GM12878 (cell line): ENCODE results near the gene MRPL55. TPM values are rescaled to one million over a fixed set of nuclear protein-coding genes. Genes with fewer than 3 reads are reported as not detected.

Source experiments
- ATAC-seq: fragments of 200-7000 bp; cut with Tn5 transposase; 3 replicates; pipeline ENCODE4 v1.9.1; 2020; ENCODE audit warnings: mild to moderate bottlenecking, moderate library complexity
- BruUV-seq: library from RNA; stranded (reverse); fragments of 400-500 nt; replicated peaks from 2 replicates; lab custom pipeline; 2021; lab: Mats Ljungman, UMichigan
- CTCF ChIA-PET: fragments of 300-600 bp; sonication (Branson Sonifier 250); formaldehyde crosslinking; extraction: SDS; loops from one replicate; lab custom pipeline; 2021; ENCODE audit warnings: inconsistent platforms; lab: Yijun Ruan, JAX
- POLR2A ChIA-PET: fragments of 350-600 bp; formaldehyde crosslinking; extraction: SDS; loops from one replicate; lab custom pipeline; 2021; ENCODE audit warnings: inconsistent platforms; lab: Charles Lee
- RAD21 ChIA-PET: fragments of 300-600 bp; sonication (Branson Sonifier 250); formaldehyde crosslinking; loops from one replicate; lab custom pipeline; 2023; ENCODE audit warnings: antibody characterized with exemption; ENCODE audit not compliant: unreplicated experiment; lab: Charles Lee
- SMC1A ChIA-PET: fragments of 300-600 bp; sonication (Branson Sonifier 250); formaldehyde crosslinking; loops from one replicate; lab custom pipeline; 2023; ENCODE audit not compliant: unreplicated experiment, uncharacterized antibody; lab: Charles Lee
- DNase-seq: peaks from one replicate; pipeline ENCODE4 v3.0.0-alpha.2; 2011; ENCODE audit warnings: low read depth, low spot score
- FAIRE-seq: peaks from 3 replicates; lab custom pipeline; 2011; peaks lifted over from hg19 to GRCh38; lab: Jason Lieb, UNC
- H2AFZ ChIP-seq: 2 replicates; pipeline ENCODE4 v1.6.0; 2011; ENCODE audit warnings: low read depth, low read length, control low read depth; ENCODE audit not compliant: control insufficient read depth
- H3K27ac ChIP-seq: 2 replicates; pipeline ENCODE4 v1.5.1; 2011; ENCODE audit warnings: control low read depth; ENCODE audit not compliant: control insufficient read depth, insufficient read depth
- H3K27me3 ChIP-seq, 2 experiments: replicated peaks in 1 of 2; 2 replicates each; pipeline versions ENCODE4 v1.6.0 to v1.6.1; 2011; ENCODE audit warnings: low read length in 1 of 2; ENCODE audit not compliant: control insufficient read depth in 2 of 2, insufficient read depth in 2 of 2
- H3K36me3 ChIP-seq, 2 experiments: 2 replicates each; pipeline ENCODE4 v1.5.1; 2011; ENCODE audit warnings: low read length in 1 of 2; ENCODE audit not compliant: control insufficient read depth in 2 of 2, insufficient read depth in 2 of 2
- H3K4me1 ChIP-seq: 2 replicates; pipeline ENCODE4 v1.6.1; 2011; ENCODE audit warnings: mild to moderate bottlenecking, low read length, moderate library complexity, mixed read lengths; ENCODE audit not compliant: control insufficient read depth, insufficient read depth
- H3K4me2 ChIP-seq: 2 replicates; pipeline ENCODE4 v1.6.0; 2011; ENCODE audit warnings: control low read depth; ENCODE audit not compliant: control insufficient read depth, insufficient read depth
- H3K4me3 ChIP-seq: fragments of 200-600 bp; sonication (generic); 2 replicates; pipeline ENCODE4 v1.5.1; 2016
- H3K79me2 ChIP-seq: 2 replicates; pipeline ENCODE4 v1.6.0; 2011; ENCODE audit warnings: low read length; ENCODE audit not compliant: control insufficient read depth, insufficient read depth
- H3K9ac ChIP-seq: 2 replicates; pipeline ENCODE4 v1.8.0; 2011; ENCODE audit warnings: low read length, control low read depth, mixed read lengths; ENCODE audit not compliant: control insufficient read depth, insufficient read depth
- H3K9me3 ChIP-seq: replicated peaks from 3 replicates; pipeline ENCODE4 v1.5.1; 2011; ENCODE audit warnings: mild to moderate bottlenecking, low read length; ENCODE audit not compliant: control insufficient read depth, insufficient read depth
- H4K20me1 ChIP-seq: 2 replicates; pipeline ENCODE4 v1.6.0; 2011; ENCODE audit not compliant: control insufficient read depth, insufficient read depth
- ASH2L ChIP-seq: fragments of 300-600, 200-600 bp; sonication (generic); IDR thresholded peaks from 2 replicates; pipeline ENCODE4 v1.6.1; 2017; ENCODE audit warnings: low read depth, mild to moderate bottlenecking, borderline replicate concordance
- CHD4 ChIP-seq: fragments of 200-600 bp; sonication (generic); IDR thresholded peaks from 2 replicates; pipeline ENCODE4 v1.6.1; 2016; ENCODE audit warnings: mild to moderate bottlenecking
- CREB1 ChIP-seq: IDR thresholded peaks from 2 replicates; pipeline ENCODE4 v1.6.1; 2012; ENCODE audit warnings: low read depth, mild to moderate bottlenecking, inconsistent platforms
- FOS ChIP-seq: IDR thresholded peaks from 3 replicates; pipeline ENCODE4 v1.6.1; 2011; ENCODE audit warnings: borderline replicate concordance; ENCODE audit not compliant: insufficient read length; ENCODE audit errors: extremely low read depth
- FOXM1 ChIP-seq: IDR thresholded peaks from 2 replicates; pipeline ENCODE4 v1.6.1; 2012; ENCODE audit warnings: low read depth, mild to moderate bottlenecking, inconsistent platforms, low read length, moderate library complexity
- HDAC2 ChIP-seq: fragments of 200-600 bp; sonication (generic); IDR thresholded peaks from 2 replicates; pipeline ENCODE4 v1.6.1; 2017
- HDGF ChIP-seq: fragments of 450-650 bp; IDR thresholded peaks from 2 replicates; pipeline ENCODE4 v1.6.1; 2016; ENCODE audit warnings: antibody characterized with exemption
- KLF5 ChIP-seq: fragments of 450-650 bp; IDR thresholded peaks from 2 replicates; pipeline ENCODE4 v1.6.1; 2014; ENCODE audit warnings: mild to moderate bottlenecking; ENCODE audit not compliant: partially characterized antibody
- MYC ChIP-seq: IDR thresholded peaks from 2 replicates; pipeline ENCODE4 v1.6.1; 2011; ENCODE audit warnings: mild to moderate bottlenecking, low read length, moderate library complexity, inconsistent platforms; ENCODE audit not compliant: insufficient read depth, insufficient replicate concordance, insufficient read length, severe bottlenecking
- NRF1 ChIP-seq: conservative IDR thresholded peaks from 2 replicates; pipeline ENCODE4 v1.6.1; 2011; ENCODE audit warnings: mild to moderate bottlenecking, low read depth, low read length, improper control_type of control experiment
- POLR2AphosphoS2 ChIP-seq: IDR thresholded peaks from 2 replicates; pipeline ENCODE4 v1.6.1; 2011; ENCODE audit warnings: low read depth, mild to moderate bottlenecking, low read length, improper control_type of control experiment, moderate library complexity
- RBBP5 ChIP-seq: fragments of 200-600 bp; sonication (generic); conservative IDR thresholded peaks from 2 replicates; pipeline ENCODE4 v1.6.1; 2016
- TCF3 ChIP-seq: IDR thresholded peaks from 2 replicates; pipeline ENCODE4 v1.6.1; 2012; ENCODE audit warnings: low read depth, mild to moderate bottlenecking, low read length, borderline replicate concordance; ENCODE audit not compliant: insufficient read depth
- WRNIP1 ChIP-seq: IDR thresholded peaks from 2 replicates; pipeline ENCODE4 v1.6.1; 2011; ENCODE audit warnings: low read depth, low read length, improper control_type of control experiment, borderline replicate concordance
- WGBS: methylation state at CpG from one replicate; pipeline ENCODE4 v1.1.6; 2016; ENCODE audit warnings: low lambda C conversion rate; ENCODE audit not compliant: insufficient replicate concordance, insufficient coverage; ENCODE audit errors: missing lambda C conversion rate; 5-methylcytosine and 5-hydroxymethylcytosine counted together
- in situ Hi-C: fragments of 300-500 bp; cut with MboI; formaldehyde crosslinking; loops from 9 replicates; pipeline ENCODE4 v1.14.3; 2018; ENCODE audit warnings: mixed read lengths
- intact Hi-C: fragments of 100-400 bp; cut with micrococcal nuclease; formaldehyde crosslinking; loops from one replicate; pipeline ENCODE4 v1.14.2; 2022; ENCODE audit not compliant: unreplicated experiment
- polyA plus RNA-seq, 11 experiments: library from polyadenylated mRNA; depleted of rRNA in 4 of 11; unstranded in 6 of 11; stranded (reverse) in 5 of 11; fragments of >200 nt; fragmentation: Nextera tagmentation in 4 of 11; fragmentation: Illumina TruSeq in 1 of 11; extraction: Ambion mirVana in 4 of 11; extraction: Trizol in 1 of 11; gene quantifications; 1 replicate in 1 of 11; 2 replicates in 10 of 11; pipeline versions ENCODE4 v1.2.1 to v1.2.3, GENCODE V29; 2011 to 2016; ENCODE audit warnings: inconsistent platforms in 2 of 11, missing spikeins in 2 of 11, low read depth in 1 of 11
- total RNA-seq, 4 experiments: library from RNA; depleted of rRNA in 3 of 4; stranded (reverse); fragments of >200 nt in 3 of 4; fragmentation: Illumina TruSeq in 1 of 4; extraction: Trizol in 1 of 4; gene quantifications; 2 replicates each; pipeline versions ENCODE4 v1.2.1 to v1.2.3, GENCODE V29; 2013 to 2021
- TF ChIP-seq, protein P1 (sequence below): fragments of 450-650 bp; IDR thresholded peaks from 2 replicates; pipeline ENCODE4 v1.6.1; 2017; ENCODE audit warnings: mild to moderate bottlenecking
- TF ChIP-seq, protein P2 (sequence below): fragments of 450-650 bp; formaldehyde crosslinking; IDR thresholded peaks from 2 replicates; pipeline ENCODE4 v1.5.0; 2022; ENCODE audit warnings: mild to moderate bottlenecking, missing genetic modification characterization

MRPL55 gene
- total and polyA plus RNA-seq, 10 of the 15 experiments (the other 5 are each of a cell fraction or from before 2014, with no cell fraction given) = 15.1 to 143 (median 55.8) TPM

DNA sequence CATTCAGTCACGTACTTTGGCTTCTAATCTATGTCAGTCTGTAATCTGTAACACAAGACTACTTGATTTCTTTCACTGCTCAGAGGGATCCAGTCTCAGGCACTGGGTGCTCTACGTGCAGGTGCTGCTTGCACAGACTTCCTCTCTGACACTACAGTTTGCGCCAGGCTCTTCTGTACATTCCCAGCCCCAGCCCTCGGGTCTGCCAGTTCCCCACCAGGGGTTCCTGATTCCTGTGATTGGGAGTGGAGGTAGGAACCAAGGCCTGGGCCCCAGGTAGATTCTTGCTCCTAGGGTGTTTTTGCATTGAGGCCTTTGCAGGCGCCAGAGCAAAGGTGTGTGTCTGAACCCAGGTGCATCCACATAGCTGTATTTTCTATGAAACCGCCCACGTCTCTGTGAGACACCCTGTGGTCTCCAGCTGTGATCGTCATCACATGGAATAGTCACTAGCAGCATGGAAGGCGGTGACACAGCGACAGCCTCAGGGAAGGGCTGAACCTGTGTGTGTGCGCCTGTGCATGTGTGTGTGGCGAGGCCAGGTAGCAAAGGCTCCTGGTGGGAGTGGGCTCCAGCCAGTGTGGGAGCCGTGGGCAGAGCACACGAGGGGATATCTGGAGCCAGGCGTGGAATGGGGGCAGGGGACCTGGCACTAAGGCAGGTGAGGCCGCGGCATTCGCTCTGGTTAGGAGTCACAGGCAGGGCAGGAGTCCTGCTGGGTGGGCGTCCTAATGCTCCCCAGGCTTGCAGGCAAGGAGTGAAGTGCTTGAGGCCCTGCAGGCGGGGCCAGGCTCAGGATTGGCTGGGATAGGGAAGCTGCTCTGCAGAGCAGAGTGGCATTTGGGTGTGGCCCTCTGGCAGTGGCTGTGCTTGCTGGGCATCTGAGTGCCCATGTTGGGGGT, 45.8 kb upstream of the MRPL55 start:
- DNase-seq (no peak), FAIRE-seq (no peak), ATAC-seq (no peak)
- no peak overlapping the region for H3K4me2 ChIP-seq
- 66% methylated on average over 20 of the region's 20 CpGs for WGBS
- in situ Hi-C loops (no loop called here), intact Hi-C loops (no loop called here)
- H4K20me1 ChIP-seq = no peaks in the 10 kb centered on the region; the same call in 1 of the 2 replicates
- CTCF ChIA-PET = no interaction called here
- no peaks in the 10 kb centered on the region for H3K27me3 ChIP-seq
- RAD21 ChIA-PET = no interaction called here
- H3K9me3 ChIP-seq = no peaks in the 10 kb centered on the region
- H3K4me1 ChIP-seq = no peaks in the 10 kb centered on the region
- SMC1A ChIA-PET = interaction anchor here (2.4 kb wide), 1 partner anchor 10 kb away, joined by 9 read pairs; the partner anchor contains the start of gene IBA57
- H2AFZ ChIP-seq = no peak overlapping the region
- no TSS peak for BruUV-seq
- POLR2A ChIA-PET = no interaction called here
- H3K79me2 ChIP-seq = no peaks in the 10 kb centered on the region
- no peak overlapping the region for H3K9ac ChIP-seq
- H3K27ac ChIP-seq = no peak overlapping the region
- H3K4me3 ChIP-seq = no peak overlapping the region
- no peak for TF ChIP-seq KLF5
- TF ChIP-seq ASH2L = no peak
- TF ChIP-seq, protein P1, sequence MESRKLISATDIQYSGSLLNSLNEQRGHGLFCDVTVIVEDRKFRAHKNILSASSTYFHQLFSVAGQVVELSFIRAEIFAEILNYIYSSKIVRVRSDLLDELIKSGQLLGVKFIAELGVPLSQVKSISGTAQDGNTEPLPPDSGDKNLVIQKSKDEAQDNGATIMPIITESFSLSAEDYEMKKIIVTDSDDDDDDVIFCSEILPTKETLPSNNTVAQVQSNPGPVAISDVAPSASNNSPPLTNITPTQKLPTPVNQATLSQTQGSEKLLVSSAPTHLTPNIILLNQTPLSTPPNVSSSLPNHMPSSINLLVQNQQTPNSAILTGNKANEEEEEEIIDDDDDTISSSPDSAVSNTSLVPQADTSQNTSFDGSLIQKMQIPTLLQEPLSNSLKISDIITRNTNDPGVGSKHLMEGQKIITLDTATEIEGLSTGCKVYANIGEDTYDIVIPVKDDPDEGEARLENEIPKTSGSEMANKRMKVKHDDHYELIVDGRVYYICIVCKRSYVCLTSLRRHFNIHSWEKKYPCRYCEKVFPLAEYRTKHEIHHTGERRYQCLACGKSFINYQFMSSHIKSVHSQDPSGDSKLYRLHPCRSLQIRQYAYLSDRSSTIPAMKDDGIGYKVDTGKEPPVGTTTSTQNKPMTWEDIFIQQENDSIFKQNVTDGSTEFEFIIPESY = no peak
- no peak for TF ChIP-seq WRNIP1
- no peak for TF ChIP-seq MYC
- no peak for TF ChIP-seq FOXM1
- no peak for TF ChIP-seq TCF3
- TF ChIP-seq RBBP5 = no peak
- no peak for TF ChIP-seq CREB1
- no peak for TF ChIP-seq CHD4
- TF ChIP-seq POLR2AphosphoS2 = no peak
- TF ChIP-seq, protein P2, sequence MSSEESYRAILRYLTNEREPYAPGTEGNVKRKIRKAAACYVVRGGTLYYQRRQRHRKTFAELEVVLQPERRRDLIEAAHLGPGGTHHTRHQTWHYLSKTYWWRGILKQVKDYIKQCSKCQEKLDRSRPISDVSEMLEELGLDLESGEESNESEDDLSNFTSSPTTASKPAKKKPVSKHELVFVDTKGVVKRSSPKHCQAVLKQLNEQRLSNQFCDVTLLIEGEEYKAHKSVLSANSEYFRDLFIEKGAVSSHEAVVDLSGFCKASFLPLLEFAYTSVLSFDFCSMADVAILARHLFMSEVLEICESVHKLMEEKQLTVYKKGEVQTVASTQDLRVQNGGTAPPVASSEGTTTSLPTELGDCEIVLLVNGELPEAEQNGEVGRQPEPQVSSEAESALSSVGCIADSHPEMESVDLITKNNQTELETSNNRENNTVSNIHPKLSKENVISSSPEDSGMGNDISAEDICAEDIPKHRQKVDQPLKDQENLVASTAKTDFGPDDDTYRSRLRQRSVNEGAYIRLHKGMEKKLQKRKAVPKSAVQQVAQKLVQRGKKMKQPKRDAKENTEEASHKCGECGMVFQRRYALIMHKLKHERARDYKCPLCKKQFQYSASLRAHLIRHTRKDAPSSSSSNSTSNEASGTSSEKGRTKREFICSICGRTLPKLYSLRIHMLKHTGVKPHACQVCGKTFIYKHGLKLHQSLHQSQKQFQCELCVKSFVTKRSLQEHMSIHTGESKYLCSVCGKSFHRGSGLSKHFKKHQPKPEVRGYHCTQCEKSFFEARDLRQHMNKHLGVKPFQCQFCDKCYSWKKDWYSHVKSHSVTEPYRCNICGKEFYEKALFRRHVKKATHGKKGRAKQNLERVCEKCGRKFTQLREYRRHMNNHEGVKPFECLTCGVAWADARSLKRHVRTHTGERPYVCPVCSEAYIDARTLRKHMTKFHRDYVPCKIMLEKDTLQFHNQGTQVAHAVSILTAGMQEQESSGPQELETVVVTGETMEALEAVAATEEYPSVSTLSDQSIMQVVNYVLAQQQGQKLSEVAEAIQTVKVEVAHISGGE (CRISPR knock-in tag) = no peak
- no peak for TF ChIP-seq NRF1
- no peak for TF ChIP-seq FOS
- TF ChIP-seq HDAC2 = no peak
- TF ChIP-seq HDGF = no peak
- peaks cover 0 to 1% of the 10 kb centered on the region in 2 experiments; a peak in 1 of 4 replicates for H3K36me3 ChIP-seq
